AG09319 (cell line): Measurements from ENCODE around the gene CDH23.

ENCODE experiments used
- DNase-seq: peaks from one replicate; pipeline ENCODE4 v3.0.0-alpha.2; 2010; ENCODE audit warnings: low read depth; ENCODE audit errors: extremely low read depth
- CTCF ChIP-seq: IDR thresholded peaks from 2 replicates; pipeline ENCODE4 v1.5.1; 2011; ENCODE audit warnings: low read depth, mild to moderate bottlenecking, inconsistent platforms, low read length, moderate library complexity

Gene CDH23

GRCh38 chr10:71635251-71635866 is 238.6 kb downstream of the CDH23 start:
- DNase-seq = no peak
- TF ChIP-seq CTCF = no peak

GRCh38 chr10:71635867-71636266 is 239.1 kb downstream of the CDH23 start:
- DNase-seq = no peak
- no peak for TF ChIP-seq CTCF

- DNase-seq = no peak
- TF ChIP-seq CTCF = no peak
Measured at GRCh38 chr10:71636588-71636987, 239.9 kb downstream of the CDH23 start.

DNA sequence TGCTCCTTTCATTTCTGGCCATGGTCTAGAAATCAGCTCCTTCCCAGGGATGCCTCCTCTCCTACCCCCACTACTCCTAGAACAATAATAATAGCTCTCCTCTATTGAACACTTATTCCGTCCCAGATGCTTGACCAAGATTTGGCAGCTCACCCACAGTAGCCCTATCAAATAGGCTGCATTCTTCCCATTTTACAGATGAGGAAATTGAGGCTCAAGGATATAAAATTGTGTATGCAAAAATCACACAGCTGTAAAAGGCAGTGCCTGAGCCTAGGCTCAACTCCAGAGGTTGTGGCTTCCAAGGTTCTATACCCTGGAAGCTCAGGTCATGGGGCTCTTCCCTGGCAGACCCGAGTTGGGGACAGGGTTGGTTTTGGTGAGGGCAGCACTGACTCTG is 240.6 kb downstream of the CDH23 start:
- TF ChIP-seq CTCF = no peak
- DNase-seq = no peak

GRCh38 chr10:71638064-71638821 is 241.5 kb downstream of the CDH23 start:
- no peak for DNase-seq
- TF ChIP-seq CTCF = no peak

DNA sequence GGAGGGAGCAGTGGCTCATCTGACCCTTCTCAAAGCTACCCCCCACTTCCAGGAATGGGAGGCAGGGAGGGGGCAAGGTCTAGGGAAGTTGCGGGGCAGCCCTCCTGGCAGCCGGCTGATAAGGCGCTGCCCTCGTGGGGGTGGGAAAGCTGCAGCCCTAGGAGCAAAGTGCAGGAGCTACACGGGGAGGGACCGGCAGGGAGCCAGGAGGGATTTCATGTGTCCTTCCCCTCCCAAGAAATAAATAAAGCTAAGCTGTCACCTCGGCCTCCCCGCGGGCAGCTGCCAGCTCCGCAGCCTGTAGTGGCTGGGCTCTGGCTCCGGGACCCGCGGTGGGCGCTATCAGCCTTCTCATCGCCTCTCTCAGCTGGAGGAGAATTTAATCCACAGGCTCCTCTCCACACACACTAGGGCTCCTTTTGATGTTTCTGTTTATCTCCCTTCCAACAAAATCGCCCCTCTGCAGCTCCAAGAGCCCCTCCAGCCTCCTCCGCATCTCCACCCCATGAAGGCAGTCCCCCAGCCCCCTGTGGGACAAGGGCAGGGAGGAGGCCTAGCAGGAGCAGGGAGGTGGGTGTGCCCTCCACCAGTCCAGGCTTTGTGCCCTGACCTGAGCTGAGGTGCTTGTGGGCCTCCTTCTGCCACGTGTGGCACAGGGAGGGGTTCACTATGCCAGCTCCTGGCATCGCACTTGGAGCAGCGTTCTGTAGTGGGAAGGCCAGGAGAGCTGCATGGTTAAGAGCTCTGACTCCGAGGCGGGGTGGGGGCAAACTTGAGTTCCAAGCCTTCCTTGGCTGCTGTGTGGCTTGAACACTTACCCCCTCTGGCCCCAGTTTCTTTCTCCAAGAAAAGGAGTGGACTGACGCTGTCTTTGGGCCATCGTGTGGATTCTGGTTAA is 242.4 kb downstream of the CDH23 start:
- no peak for TF ChIP-seq CTCF
- DNase-seq = no peak

DNA sequence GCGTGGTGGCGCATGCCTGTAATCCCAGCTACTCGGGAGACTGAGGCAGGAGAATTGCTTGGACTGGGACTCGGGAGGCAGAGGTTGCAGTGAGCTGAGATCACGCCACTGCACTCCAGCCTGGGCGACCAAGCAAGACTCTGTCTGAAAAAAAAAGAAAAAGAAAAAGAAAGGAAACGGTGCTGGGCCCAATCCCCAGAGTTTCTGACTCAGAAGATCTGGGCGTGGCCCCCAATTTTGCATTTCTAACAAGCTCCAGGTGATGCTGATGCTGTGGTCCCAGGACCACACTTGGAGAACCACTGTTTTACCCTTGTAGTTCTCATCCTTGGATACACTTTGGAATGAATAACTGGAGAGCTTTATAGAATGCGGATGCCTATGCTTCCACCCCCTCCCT is 243.9 kb downstream of the CDH23 start:
- no peak for TF ChIP-seq CTCF
- no peak for DNase-seq
